DMS53 treated with DMSO at 0.1 percent for 48 hours (cell line): ENCODE measurements around the gene CFDP1.

Experiments
- DNase-seq: peaks from one replicate; lab custom pipeline; 2025; ENCODE audit not compliant: unreplicated experiment; lab: John Stamatoyannopoulos, UW

CFDP1 gene

GRCh38 chr16:75377729-75378386 lies 55.4 kb downstream of the CFDP1 start:
- DNase-seq: no peak

- DNase-seq: no peak
Measured at GRCh38 chr16:75376475-75377161, 56.7 kb downstream of the CFDP1 start.

- DNase-seq: no peak
Measured at GRCh38 chr16:75374388-75374787, 58.9 kb downstream of the CFDP1 start.

- no peak for DNase-seq
Measured at GRCh38 chr16:75372236-75372856, 61.0 kb downstream of the CFDP1 start.

- no peak for DNase-seq
Measured at GRCh38 chr16:75371171-75371570, 62.1 kb downstream of the CFDP1 start.

- DNase-seq: no peak
Measured at GRCh38 chr16:75364286-75364791, 69.0 kb downstream of the CFDP1 start.

GRCh38 chr16:75362846-75363245 lies 70.5 kb downstream of the CFDP1 start:
- DNase-seq: no peak

GRCh38 chr16:75361936-75362335 lies 71.4 kb downstream of the CFDP1 start:
- no peak for DNase-seq

GRCh38 chr16:75354170-75354569 lies 79.1 kb downstream of the CFDP1 start:
- DNase-seq: no peak

GRCh38 chr16:75351183-75351582 lies 82.1 kb downstream of the CFDP1 start:
- no peak for DNase-seq

- DNase-seq: no peak
Measured at GRCh38 chr16:75345711-75346110, 87.6 kb downstream of the CFDP1 start.

- DNase-seq: no peak
Measured at GRCh38 chr16:75343941-75344340, 89.4 kb downstream of the CFDP1 start.

GRCh38 chr16:75343286-75343685 lies 90.0 kb downstream of the CFDP1 start:
- DNase-seq: no peak

GRCh38 chr16:75342308-75342811 lies 90.9 kb downstream of the CFDP1 start:
- DNase-seq: no peak

- DNase-seq: no peak
Measured at GRCh38 chr16:75341564-75342307, 91.6 kb downstream of the CFDP1 start.

- no peak for DNase-seq
Measured at GRCh38 chr16:75340741-75341491, 92.4 kb downstream of the CFDP1 start.

GRCh38 chr16:75337430-75337829 lies 95.9 kb downstream of the CFDP1 start:
- DNase-seq: no peak

- DNase-seq: no peak
Measured at GRCh38 chr16:75336521-75336920, 96.8 kb downstream of the CFDP1 start.

GRCh38 chr16:75333721-75334163 lies 99.6 kb downstream of the CFDP1 start:
- DNase-seq: no peak

- no peak for DNase-seq
Measured at GRCh38 chr16:75329943-75330342, 103.4 kb downstream of the CFDP1 start.
